ENCODE results near the gene B3GAT1. TPM values are rescaled to one million over a fixed set of nuclear protein-coding genes. Genes with fewer than 3 reads are reported as not detected.

The B3GAT1 gene
- total RNA-seq, 1 experiment from 2014 or later: 34.3 TPM

DNA sequence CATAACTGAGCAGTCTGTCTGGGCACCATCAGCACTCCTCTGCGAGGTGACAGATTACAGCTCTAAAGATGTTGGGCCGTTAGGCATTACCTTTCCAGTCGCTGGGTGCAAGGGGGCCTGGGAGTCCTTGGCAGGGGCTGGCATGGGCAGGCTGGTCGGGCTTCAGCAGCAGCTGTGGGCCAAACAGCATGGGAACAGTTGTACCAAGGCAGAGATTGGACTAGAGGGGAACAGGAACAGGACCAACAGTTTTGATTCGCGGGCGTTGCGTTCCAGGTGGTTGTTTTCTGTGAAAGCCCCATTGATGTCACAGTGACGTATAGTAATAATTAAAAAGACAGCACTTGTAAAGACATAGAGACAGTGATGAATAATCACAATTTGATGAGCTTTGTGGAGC lies 25.8 kb upstream of the B3GAT1 start:
- no CpG with 5 or more reads among the region's 9 CpGs for WGBS (ENCODE audit: extremely low coverage, insufficient read length, low lambda C conversion rate)

More for the DNA sequence above, 25.8 kb upstream of the B3GAT1 start:
- H3K4me3 Mint-ChIP-seq: no peak overlapping the region
- H3T11ph ChIP-seq (ENCODE audit: low read length): no peak overlapping the region
- no peaks in the 10 kb centered on the region for H3K79me1 ChIP-seq (ENCODE audit: insufficient read depth, low read depth, low read length, poor library complexity, severe bottlenecking)
- no peak overlapping the region for H3K27ac ChIP-seq (ENCODE audit: insufficient read length, low read depth, low read length)
- no peak overlapping the region for H2AK5ac ChIP-seq (ENCODE audit: insufficient read length, low read length)
- H3K14ac ChIP-seq (ENCODE audit: insufficient read depth, low read length): no peak overlapping the region
- H3K23ac ChIP-seq (ENCODE audit: insufficient read length, low read depth, low read length): no peak overlapping the region
- H3K27ac Mint-ChIP-seq: no peak overlapping the region
- H3K23me2 ChIP-seq (ENCODE audit: insufficient read length, low read depth, low read length, poor library complexity, severe bottlenecking): no peaks in the 10 kb centered on the region
- no peak overlapping the region for H2BK20ac ChIP-seq (ENCODE audit: low read depth, low read length, poor library complexity, severe bottlenecking)
- TF ChIP-seq, protein P1, sequence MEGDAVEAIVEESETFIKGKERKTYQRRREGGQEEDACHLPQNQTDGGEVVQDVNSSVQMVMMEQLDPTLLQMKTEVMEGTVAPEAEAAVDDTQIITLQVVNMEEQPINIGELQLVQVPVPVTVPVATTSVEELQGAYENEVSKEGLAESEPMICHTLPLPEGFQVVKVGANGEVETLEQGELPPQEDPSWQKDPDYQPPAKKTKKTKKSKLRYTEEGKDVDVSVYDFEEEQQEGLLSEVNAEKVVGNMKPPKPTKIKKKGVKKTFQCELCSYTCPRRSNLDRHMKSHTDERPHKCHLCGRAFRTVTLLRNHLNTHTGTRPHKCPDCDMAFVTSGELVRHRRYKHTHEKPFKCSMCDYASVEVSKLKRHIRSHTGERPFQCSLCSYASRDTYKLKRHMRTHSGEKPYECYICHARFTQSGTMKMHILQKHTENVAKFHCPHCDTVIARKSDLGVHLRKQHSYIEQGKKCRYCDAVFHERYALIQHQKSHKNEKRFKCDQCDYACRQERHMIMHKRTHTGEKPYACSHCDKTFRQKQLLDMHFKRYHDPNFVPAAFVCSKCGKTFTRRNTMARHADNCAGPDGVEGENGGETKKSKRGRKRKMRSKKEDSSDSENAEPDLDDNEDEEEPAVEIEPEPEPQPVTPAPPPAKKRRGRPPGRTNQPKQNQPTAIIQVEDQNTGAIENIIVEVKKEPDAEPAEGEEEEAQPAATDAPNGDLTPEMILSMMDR (conservative IDR thresholded peaks at IDR 0.05): no peak
- DNase-seq: no peak
- H2BK120ac ChIP-seq (ENCODE audit: low read depth, low read length, poor library complexity, severe bottlenecking): no peak overlapping the region
- H4K5ac ChIP-seq (ENCODE audit: insufficient read length, low read depth, low read length): no peak overlapping the region
- peaks cover 0 to 5% of the 10 kb centered on the region in 2 experiments; a peak in 1 of 5 replicates for H3K9me3 Mint-ChIP-seq
- no peak overlapping the region for H2BK12ac ChIP-seq (ENCODE audit: insufficient read length, low read depth, low read length)
- no peak overlapping the region for H2BK5ac ChIP-seq (ENCODE audit: insufficient read length, low read length)
- no peak overlapping the region for H4K8ac ChIP-seq (replicated peaks; ENCODE audit: insufficient read length, low read depth, low read length)
- no peaks in the 10 kb centered on the region for H4K20me1 ChIP-seq (ENCODE audit: control insufficient read depth, insufficient read depth, insufficient read length)
- H3K56ac ChIP-seq (ENCODE audit: insufficient read length, low read depth, low read length): no peak overlapping the region
- no peaks in the 10 kb centered on the region; the same call in 1 of the 2 replicates for H3K27me3 Mint-ChIP-seq (ENCODE audit: low read depth)
- H3K9ac ChIP-seq (ENCODE audit: extremely low read depth, insufficient read length, low read length): no peak overlapping the region
- H3K4ac ChIP-seq (ENCODE audit: low read depth, low read length): no peak overlapping the region
- H3K9me3 ChIP-seq (ENCODE audit: control insufficient read depth, low read depth, low read length): no peaks in the 10 kb centered on the region
- H3K36me3 Mint-ChIP-seq (ENCODE audit: insufficient read depth in 1 of 3, low read depth in 3 of 3): no peaks in the 10 kb centered on the region; a peak in 2 of 7 replicates
- no peak overlapping the region for H3K4me2 ChIP-seq (ENCODE audit: insufficient read depth, insufficient read length, low read length)
- 0 out of 2 replicates have a peak, but pooled peaks cover 6% of the 10 kb centered on the region for H3K4me1 ChIP-seq (ENCODE audit: insufficient read depth, low read length)
- H2AFZ ChIP-seq (ENCODE audit: low read length): no peak overlapping the region
- H3K4me1 Mint-ChIP-seq: peaks cover 4 to 11% of the 10 kb centered on the region in 2 experiments
- no peaks in the 10 kb centered on the region for H3K27me3 ChIP-seq (ENCODE audit: insufficient read depth, low read length)
- H3K79me2 ChIP-seq (ENCODE audit: insufficient read depth, low read length): no peaks in the 10 kb centered on the region
- H3K18ac ChIP-seq (ENCODE audit: insufficient read length, low read depth, low read length): no peak overlapping the region
- H4K91ac ChIP-seq (ENCODE audit: insufficient read length, low read depth, low read length): no peak overlapping the region
- H2BK15ac ChIP-seq (ENCODE audit: low read depth, low read length): no peak overlapping the region
